MM.1S (cell line): Measurements from ENCODE around the gene SSBP2.

Experiments
- CTCF ChIP-seq: fragments of 300-600 bp; sonication (generic); IDR thresholded peaks from 2 replicates; pipeline ENCODE4 v1.5.1; 2016; ENCODE audit warnings: antibody characterized with exemption, low read length, mixed read lengths
- EZH2 ChIP-seq: fragments of 300-600 bp; sonication (generic); optimal IDR thresholded peaks from 2 replicates; pipeline ENCODE3; 2017; ENCODE audit warnings: low read depth, mild to moderate bottlenecking, antibody characterized with exemption, low read length, mixed read lengths
- EZH2phosphoT487 ChIP-seq: fragments of 300-600 bp; sonication (generic); IDR thresholded peaks from 2 replicates; pipeline ENCODE4 v1.6.1; 2018; ENCODE audit warnings: antibody characterized with exemption, low read length

GRCh38 chr5:81505672-81506071 is 245.2 kb downstream of the SSBP2 start:
- TF ChIP-seq CTCF, result no peak
- no peak for TF ChIP-seq EZH2phosphoT487
- TF ChIP-seq EZH2, result no peak
